Sigmoid colon (tissue), 4 donors: ENCODE measurements around the gene ANO1.

ENCODE experiments used
- CTCF ChIP-seq, 4 experiments: fragments of 450-650 bp in 3 of 4; fragments of 200-600 bp in 1 of 4; IDR thresholded peaks; one replicate each; pipeline ENCODE4 v1.5.1; 2016 to 2019; ENCODE audit warnings: antibody characterized with exemption in 4 of 4, mild to moderate bottlenecking in 3 of 4, moderate library complexity in 2 of 4
- EP300 ChIP-seq, 4 donors: sonication (generic); formaldehyde crosslinking; IDR thresholded peaks; one replicate each; pipeline ENCODE4 v1.6.1; 2017; ENCODE audit warnings: antibody characterized with exemption in 4 of 4
- POLR2A ChIP-seq, 2 donors: fragments of 450-650 bp; IDR thresholded peaks; one replicate each; pipeline ENCODE4 v1.6.1; 2016; ENCODE audit warnings: antibody characterized with exemption in 2 of 2, mild to moderate bottlenecking in 2 of 2, moderate library complexity in 2 of 2
- POLR2AphosphoS5 ChIP-seq, 4 donors: sonication (generic); formaldehyde crosslinking; IDR thresholded peaks; one replicate each; pipeline ENCODE4 v1.6.1; 2017; ENCODE audit warnings: antibody characterized with exemption in 4 of 4

- TF ChIP-seq CTCF (IDR thresholded peaks at IDR 0.05): no peak
- no peak for TF ChIP-seq POLR2A (IDR thresholded peaks at IDR 0.05)
- TF ChIP-seq POLR2AphosphoS5 (IDR thresholded peaks at IDR 0.05): no peak
- no peak for TF ChIP-seq EP300 (IDR thresholded peaks at IDR 0.05)
Measured at GRCh38 chr11:70167723-70168404, 89.7 kb downstream of the ANO1 start.
